ENCODE measurements around the gene IGF2BP2.

GRCh38 chr3:185718736-185719593 is 105.9 kb downstream of the IGF2BP2 start:
- TF ChIP-seq EZH2 (IDR thresholded peaks at IDR 0.05), result no peak
- TF ChIP-seq, protein P1, sequence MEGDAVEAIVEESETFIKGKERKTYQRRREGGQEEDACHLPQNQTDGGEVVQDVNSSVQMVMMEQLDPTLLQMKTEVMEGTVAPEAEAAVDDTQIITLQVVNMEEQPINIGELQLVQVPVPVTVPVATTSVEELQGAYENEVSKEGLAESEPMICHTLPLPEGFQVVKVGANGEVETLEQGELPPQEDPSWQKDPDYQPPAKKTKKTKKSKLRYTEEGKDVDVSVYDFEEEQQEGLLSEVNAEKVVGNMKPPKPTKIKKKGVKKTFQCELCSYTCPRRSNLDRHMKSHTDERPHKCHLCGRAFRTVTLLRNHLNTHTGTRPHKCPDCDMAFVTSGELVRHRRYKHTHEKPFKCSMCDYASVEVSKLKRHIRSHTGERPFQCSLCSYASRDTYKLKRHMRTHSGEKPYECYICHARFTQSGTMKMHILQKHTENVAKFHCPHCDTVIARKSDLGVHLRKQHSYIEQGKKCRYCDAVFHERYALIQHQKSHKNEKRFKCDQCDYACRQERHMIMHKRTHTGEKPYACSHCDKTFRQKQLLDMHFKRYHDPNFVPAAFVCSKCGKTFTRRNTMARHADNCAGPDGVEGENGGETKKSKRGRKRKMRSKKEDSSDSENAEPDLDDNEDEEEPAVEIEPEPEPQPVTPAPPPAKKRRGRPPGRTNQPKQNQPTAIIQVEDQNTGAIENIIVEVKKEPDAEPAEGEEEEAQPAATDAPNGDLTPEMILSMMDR (IDR thresholded peaks at IDR 0.05), result no peak
